GM23338 (cell line): Measurements from ENCODE around the gene DTNBP1. TPM values are rescaled to one million over a fixed set of nuclear protein-coding genes. Genes with fewer than 3 reads are reported as not detected.
A peak's percentile ranks its signal among the peaks of the same experiment; 100 is the strongest.

Experiments
- ATAC-seq: fragments of 200-7000 bp; cut with Tn5 transposase; 3 replicates; pipeline ENCODE4 v1.9.1; 2020
- DNase-seq: peaks from one replicate; pipeline ENCODE4 v3.0.0-alpha.2; 2015; ENCODE audit warnings: low spot score
- H2AFZ ChIP-seq: fragments of 200-600 bp; sonication (generic); 2 replicates; pipeline ENCODE4 v1.8.0; 2016; ENCODE audit warnings: antibody characterized with exemption, mild to moderate bottlenecking, moderate library complexity
- H3F3A ChIP-seq: fragments of 200-600 bp; sonication (generic); replicated peaks from 2 replicates; pipeline ENCODE4 v1.8.0; 2017; ENCODE audit warnings: antibody characterized with exemption, mixed run types, low read depth
- H3K27ac ChIP-seq: fragments of 200-600 bp; sonication (generic); 2 replicates; pipeline ENCODE4 v1.6.1; 2016; ENCODE audit warnings: low read depth
- H3K27me3 ChIP-seq: fragments of 200-600 bp; sonication (generic); 2 replicates; pipeline ENCODE4 v1.8.0; 2016; ENCODE audit warnings: mild to moderate bottlenecking, mixed run types, moderate library complexity; ENCODE audit not compliant: insufficient read depth
- H3K36me3 ChIP-seq: fragments of 200-600 bp; sonication (generic); 2 replicates; pipeline ENCODE4 v1.8.0; 2016; ENCODE audit warnings: mild to moderate bottlenecking; ENCODE audit not compliant: insufficient read depth
- H3K4me1 ChIP-seq: fragments of 200-600 bp; sonication (generic); 2 replicates; pipeline ENCODE4 v1.8.0; 2016; ENCODE audit warnings: mild to moderate bottlenecking, moderate library complexity; ENCODE audit not compliant: insufficient read depth
- H3K4me2 ChIP-seq: fragments of 200-600 bp; sonication (generic); 2 replicates; pipeline ENCODE4 v1.7.1; 2017; ENCODE audit warnings: mixed run types
- H3K4me3 ChIP-seq: fragments of 200-600 bp; sonication (generic); 2 replicates; pipeline ENCODE4 v1.6.1; 2016; ENCODE audit warnings: mixed run types
- H3K79me2 ChIP-seq: fragments of 200-600 bp; sonication (generic); replicated peaks from 2 replicates; pipeline ENCODE4 v1.8.0; 2017; ENCODE audit warnings: mild to moderate bottlenecking; ENCODE audit not compliant: insufficient read depth
- H3K9me2 ChIP-seq: fragments of 200-600 bp; sonication (generic); 2 replicates; pipeline ENCODE4 v1.8.0; 2017; ENCODE audit not compliant: insufficient read depth
- H4K20me1 ChIP-seq: fragments of 200-600 bp; sonication (generic); replicated peaks from 2 replicates; pipeline ENCODE4 v1.8.0; 2017; ENCODE audit warnings: mild to moderate bottlenecking; ENCODE audit not compliant: insufficient read depth
- H3K27ac Mint-ChIP-seq: 2 replicates; pipeline ENCODE4 v1.8.0; 2020; ENCODE audit warnings: inconsistent platforms, mild to moderate bottlenecking, moderate library complexity, mixed read lengths
- H3K27me3 Mint-ChIP-seq: 3 replicates; pipeline ENCODE4 v1.8.0; 2022; ENCODE audit warnings: low read depth, mild to moderate bottlenecking, moderate library complexity, mixed read lengths, inconsistent platforms; ENCODE audit not compliant: insufficient read depth, poor library complexity
- H3K36me3 Mint-ChIP-seq: 3 replicates; pipeline ENCODE4 v1.8.0; 2021; ENCODE audit warnings: low read depth, mild to moderate bottlenecking, inconsistent platforms, moderate library complexity, mixed read lengths
- H3K4me1 Mint-ChIP-seq: 3 replicates; pipeline ENCODE4 v1.8.0; 2020; ENCODE audit warnings: mild to moderate bottlenecking, inconsistent platforms, mixed read lengths
- H3K4me3 Mint-ChIP-seq: 3 replicates; pipeline ENCODE4 v1.8.0; 2021; ENCODE audit warnings: moderate library complexity, mild to moderate bottlenecking, inconsistent platforms, mixed read lengths
- H3K9me3 Mint-ChIP-seq: 3 replicates; pipeline ENCODE4 v1.8.0; 2020; ENCODE audit warnings: moderate library complexity, mild to moderate bottlenecking, inconsistent platforms, mixed read lengths
- CREB1 ChIP-seq: fragments of 250-450 bp; sonication (Bioruptor Pico); IDR thresholded peaks from 2 replicates; pipeline ENCODE4 v1.5.0; 2020; ENCODE audit warnings: low read depth, mild to moderate bottlenecking, moderate library complexity
- EZH2phosphoT487 ChIP-seq: fragments of 200-600 bp; sonication (generic); IDR thresholded peaks from one replicate; pipeline ENCODE4 v1.8.1; 2018; ENCODE audit warnings: antibody characterized with exemption; ENCODE audit not compliant: unreplicated experiment
- JUNB ChIP-seq: IDR thresholded peaks from one replicate; pipeline ENCODE4 v1.6.1; 2016; ENCODE audit warnings: antibody characterized with exemption; ENCODE audit not compliant: unreplicated experiment
- NANOG ChIP-seq: IDR thresholded peaks from 2 replicates; pipeline ENCODE4 v1.6.1; 2016; ENCODE audit warnings: antibody characterized with exemption, borderline replicate concordance
- POLR2AphosphoS5 ChIP-seq: IDR thresholded peaks from 2 replicates; pipeline ENCODE4 v1.6.1; 2016; ENCODE audit warnings: antibody characterized with exemption, low read depth
- ZNF114 ChIP-seq: fragments of 250-450 bp; sonication (Bioruptor Pico); IDR thresholded peaks from 2 replicates; pipeline ENCODE4 v1.5.0; 2020; ENCODE audit warnings: mild to moderate bottlenecking, moderate library complexity
- ZNF331 ChIP-seq: fragments of 250-450 bp; sonication (Bioruptor Pico); IDR thresholded peaks from 2 replicates; pipeline ENCODE4 v1.5.0; 2020; ENCODE audit warnings: low read depth, mild to moderate bottlenecking, moderate library complexity
- polyA plus RNA-seq: library from polyadenylated mRNA; unstranded; fragments of >200 nt; fragmentation: Nextera tagmentation; extraction: Ambion mirVana; gene quantifications from 2 replicates; pipeline ENCODE4 v1.2.1, GENCODE V29; 2016
- total RNA-seq: library from RNA; depleted of rRNA; stranded (reverse); fragments of >200 nt; shearing (Covaris generic); gene quantifications from 2 replicates; pipeline ENCODE4 v1.2.3, GENCODE V29; 2014
- TF ChIP-seq, protein P1 (sequence below): IDR thresholded peaks from one replicate; pipeline ENCODE4 v1.6.1; 2018; ENCODE audit warnings: antibody characterized with exemption; ENCODE audit not compliant: unreplicated experiment
- TF ChIP-seq, protein P2 (sequence below), 2 experiments: fragments of 200-600 bp in 1 of 2; sonication (generic) in 1 of 2; conservative IDR thresholded peaks; 2 replicates each; pipeline versions ENCODE4 v1.5.1 to v1.6.1; 2016 to 2017; ENCODE audit warnings: antibody characterized with exemption in 2 of 2, low read depth in 2 of 2, mild to moderate bottlenecking in 2 of 2, moderate library complexity in 1 of 2
- TF ChIP-seq, protein P3 (sequence below): fragments of 250-450 bp; sonication (Bioruptor Pico); IDR thresholded peaks from 2 replicates; pipeline ENCODE4 v1.5.0; 2020; ENCODE audit warnings: mild to moderate bottlenecking, moderate library complexity

Gene DTNBP1
- total and polyA plus RNA-seq, 2 experiments from 2014 or later: 12.1 to 20.1 TPM

DNA sequence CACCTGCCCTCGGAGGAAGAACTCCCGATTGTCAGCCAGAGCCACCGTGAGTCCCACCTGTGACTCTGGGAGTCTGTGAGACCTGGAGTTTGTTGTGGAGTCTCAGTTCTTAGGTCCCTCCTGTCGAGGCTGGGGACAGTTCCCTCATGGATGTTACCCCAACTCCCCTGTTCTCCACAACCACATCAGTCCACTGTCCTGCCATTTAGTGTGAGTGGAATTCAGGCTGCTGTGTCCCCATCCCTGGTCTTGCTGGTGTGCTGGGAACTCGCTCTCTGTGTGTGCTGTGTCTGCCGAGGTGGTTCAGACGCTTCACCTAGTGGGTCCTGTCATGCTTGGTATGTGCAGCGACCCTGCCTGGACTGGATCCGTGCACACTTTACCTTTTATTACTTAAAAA is 163.2 kb downstream of the DTNBP1 start (continued):
- TF ChIP-seq, protein P1, sequence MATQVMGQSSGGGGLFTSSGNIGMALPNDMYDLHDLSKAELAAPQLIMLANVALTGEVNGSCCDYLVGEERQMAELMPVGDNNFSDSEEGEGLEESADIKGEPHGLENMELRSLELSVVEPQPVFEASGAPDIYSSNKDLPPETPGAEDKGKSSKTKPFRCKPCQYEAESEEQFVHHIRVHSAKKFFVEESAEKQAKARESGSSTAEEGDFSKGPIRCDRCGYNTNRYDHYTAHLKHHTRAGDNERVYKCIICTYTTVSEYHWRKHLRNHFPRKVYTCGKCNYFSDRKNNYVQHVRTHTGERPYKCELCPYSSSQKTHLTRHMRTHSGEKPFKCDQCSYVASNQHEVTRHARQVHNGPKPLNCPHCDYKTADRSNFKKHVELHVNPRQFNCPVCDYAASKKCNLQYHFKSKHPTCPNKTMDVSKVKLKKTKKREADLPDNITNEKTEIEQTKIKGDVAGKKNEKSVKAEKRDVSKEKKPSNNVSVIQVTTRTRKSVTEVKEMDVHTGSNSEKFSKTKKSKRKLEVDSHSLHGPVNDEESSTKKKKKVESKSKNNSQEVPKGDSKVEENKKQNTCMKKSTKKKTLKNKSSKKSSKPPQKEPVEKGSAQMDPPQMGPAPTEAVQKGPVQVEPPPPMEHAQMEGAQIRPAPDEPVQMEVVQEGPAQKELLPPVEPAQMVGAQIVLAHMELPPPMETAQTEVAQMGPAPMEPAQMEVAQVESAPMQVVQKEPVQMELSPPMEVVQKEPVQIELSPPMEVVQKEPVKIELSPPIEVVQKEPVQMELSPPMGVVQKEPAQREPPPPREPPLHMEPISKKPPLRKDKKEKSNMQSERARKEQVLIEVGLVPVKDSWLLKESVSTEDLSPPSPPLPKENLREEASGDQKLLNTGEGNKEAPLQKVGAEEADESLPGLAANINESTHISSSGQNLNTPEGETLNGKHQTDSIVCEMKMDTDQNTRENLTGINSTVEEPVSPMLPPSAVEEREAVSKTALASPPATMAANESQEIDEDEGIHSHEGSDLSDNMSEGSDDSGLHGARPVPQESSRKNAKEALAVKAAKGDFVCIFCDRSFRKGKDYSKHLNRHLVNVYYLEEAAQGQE: no peak
- no peak for TF ChIP-seq JUNB
- no peak for TF ChIP-seq CREB1 (CRISPR knock-in tag)
- TF ChIP-seq, protein P2, sequence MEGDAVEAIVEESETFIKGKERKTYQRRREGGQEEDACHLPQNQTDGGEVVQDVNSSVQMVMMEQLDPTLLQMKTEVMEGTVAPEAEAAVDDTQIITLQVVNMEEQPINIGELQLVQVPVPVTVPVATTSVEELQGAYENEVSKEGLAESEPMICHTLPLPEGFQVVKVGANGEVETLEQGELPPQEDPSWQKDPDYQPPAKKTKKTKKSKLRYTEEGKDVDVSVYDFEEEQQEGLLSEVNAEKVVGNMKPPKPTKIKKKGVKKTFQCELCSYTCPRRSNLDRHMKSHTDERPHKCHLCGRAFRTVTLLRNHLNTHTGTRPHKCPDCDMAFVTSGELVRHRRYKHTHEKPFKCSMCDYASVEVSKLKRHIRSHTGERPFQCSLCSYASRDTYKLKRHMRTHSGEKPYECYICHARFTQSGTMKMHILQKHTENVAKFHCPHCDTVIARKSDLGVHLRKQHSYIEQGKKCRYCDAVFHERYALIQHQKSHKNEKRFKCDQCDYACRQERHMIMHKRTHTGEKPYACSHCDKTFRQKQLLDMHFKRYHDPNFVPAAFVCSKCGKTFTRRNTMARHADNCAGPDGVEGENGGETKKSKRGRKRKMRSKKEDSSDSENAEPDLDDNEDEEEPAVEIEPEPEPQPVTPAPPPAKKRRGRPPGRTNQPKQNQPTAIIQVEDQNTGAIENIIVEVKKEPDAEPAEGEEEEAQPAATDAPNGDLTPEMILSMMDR (conservative IDR thresholded peaks at IDR 0.05; ENCODE audit: low read depth in 2 of 2): no peak
- no peak for TF ChIP-seq ZNF331

DNA sequence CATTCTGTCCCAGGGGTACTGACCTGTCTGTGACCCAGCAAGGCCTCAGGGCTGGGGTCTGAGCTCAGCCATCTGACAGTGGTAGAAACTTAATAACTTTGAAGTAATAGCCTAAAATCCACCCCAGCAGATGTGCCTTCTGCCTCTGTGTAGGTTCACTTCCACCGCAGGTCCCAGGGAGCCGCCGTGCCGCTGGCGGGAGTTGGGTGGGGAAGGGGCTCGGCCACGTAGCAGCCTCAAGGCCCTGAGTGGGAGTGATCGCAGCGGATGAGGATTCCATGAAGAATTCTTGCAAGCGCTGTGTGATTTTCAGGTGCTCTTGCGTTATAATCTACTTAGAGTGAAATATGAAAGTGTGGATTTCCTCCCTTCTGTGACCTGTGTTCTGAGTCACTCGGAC is 163.7 kb downstream of the DTNBP1 start:
- ATAC-seq (no peak), DNase-seq (no peak)
- 0 out of 2 replicates have a peak overlapping the region, but pooled peaks have one; percentile 45 for H3K27ac ChIP-seq
- peaks cover 69% of the 10 kb centered on the region for H3K27me3 Mint-ChIP-seq
- H3K36me3 Mint-ChIP-seq: peaks cover 98% of the 10 kb centered on the region
- H2AFZ ChIP-seq: no peak overlapping the region
- peaks cover 41% of the 10 kb centered on the region for H3F3A ChIP-seq
- H3K4me2 ChIP-seq: no peak overlapping the region
- H4K20me1 ChIP-seq: peaks cover 64% of the 10 kb centered on the region
- H3K9me2 ChIP-seq: no peaks in the 10 kb centered on the region
- no peak overlapping the region for H3K4me3 Mint-ChIP-seq
- H3K27ac Mint-ChIP-seq: no peak overlapping the region
- peaks cover 53% of the 10 kb centered on the region for H3K36me3 ChIP-seq
- H3K27me3 ChIP-seq: no peaks in the 10 kb centered on the region
- H3K79me2 ChIP-seq: peaks cover 99% of the 10 kb centered on the region
- no peak overlapping the region for H3K4me3 ChIP-seq
- H3K4me1 ChIP-seq: peaks cover 2% of the 10 kb centered on the region
- peaks cover 44% of the 10 kb centered on the region for H3K4me1 Mint-ChIP-seq
- 0 out of 3 replicates have a peak, but pooled peaks cover 3% of the 10 kb centered on the region for H3K9me3 Mint-ChIP-seq
- no peak for TF ChIP-seq CREB1 (CRISPR knock-in tag)
- no peak for TF ChIP-seq NANOG
- TF ChIP-seq, protein P3, sequence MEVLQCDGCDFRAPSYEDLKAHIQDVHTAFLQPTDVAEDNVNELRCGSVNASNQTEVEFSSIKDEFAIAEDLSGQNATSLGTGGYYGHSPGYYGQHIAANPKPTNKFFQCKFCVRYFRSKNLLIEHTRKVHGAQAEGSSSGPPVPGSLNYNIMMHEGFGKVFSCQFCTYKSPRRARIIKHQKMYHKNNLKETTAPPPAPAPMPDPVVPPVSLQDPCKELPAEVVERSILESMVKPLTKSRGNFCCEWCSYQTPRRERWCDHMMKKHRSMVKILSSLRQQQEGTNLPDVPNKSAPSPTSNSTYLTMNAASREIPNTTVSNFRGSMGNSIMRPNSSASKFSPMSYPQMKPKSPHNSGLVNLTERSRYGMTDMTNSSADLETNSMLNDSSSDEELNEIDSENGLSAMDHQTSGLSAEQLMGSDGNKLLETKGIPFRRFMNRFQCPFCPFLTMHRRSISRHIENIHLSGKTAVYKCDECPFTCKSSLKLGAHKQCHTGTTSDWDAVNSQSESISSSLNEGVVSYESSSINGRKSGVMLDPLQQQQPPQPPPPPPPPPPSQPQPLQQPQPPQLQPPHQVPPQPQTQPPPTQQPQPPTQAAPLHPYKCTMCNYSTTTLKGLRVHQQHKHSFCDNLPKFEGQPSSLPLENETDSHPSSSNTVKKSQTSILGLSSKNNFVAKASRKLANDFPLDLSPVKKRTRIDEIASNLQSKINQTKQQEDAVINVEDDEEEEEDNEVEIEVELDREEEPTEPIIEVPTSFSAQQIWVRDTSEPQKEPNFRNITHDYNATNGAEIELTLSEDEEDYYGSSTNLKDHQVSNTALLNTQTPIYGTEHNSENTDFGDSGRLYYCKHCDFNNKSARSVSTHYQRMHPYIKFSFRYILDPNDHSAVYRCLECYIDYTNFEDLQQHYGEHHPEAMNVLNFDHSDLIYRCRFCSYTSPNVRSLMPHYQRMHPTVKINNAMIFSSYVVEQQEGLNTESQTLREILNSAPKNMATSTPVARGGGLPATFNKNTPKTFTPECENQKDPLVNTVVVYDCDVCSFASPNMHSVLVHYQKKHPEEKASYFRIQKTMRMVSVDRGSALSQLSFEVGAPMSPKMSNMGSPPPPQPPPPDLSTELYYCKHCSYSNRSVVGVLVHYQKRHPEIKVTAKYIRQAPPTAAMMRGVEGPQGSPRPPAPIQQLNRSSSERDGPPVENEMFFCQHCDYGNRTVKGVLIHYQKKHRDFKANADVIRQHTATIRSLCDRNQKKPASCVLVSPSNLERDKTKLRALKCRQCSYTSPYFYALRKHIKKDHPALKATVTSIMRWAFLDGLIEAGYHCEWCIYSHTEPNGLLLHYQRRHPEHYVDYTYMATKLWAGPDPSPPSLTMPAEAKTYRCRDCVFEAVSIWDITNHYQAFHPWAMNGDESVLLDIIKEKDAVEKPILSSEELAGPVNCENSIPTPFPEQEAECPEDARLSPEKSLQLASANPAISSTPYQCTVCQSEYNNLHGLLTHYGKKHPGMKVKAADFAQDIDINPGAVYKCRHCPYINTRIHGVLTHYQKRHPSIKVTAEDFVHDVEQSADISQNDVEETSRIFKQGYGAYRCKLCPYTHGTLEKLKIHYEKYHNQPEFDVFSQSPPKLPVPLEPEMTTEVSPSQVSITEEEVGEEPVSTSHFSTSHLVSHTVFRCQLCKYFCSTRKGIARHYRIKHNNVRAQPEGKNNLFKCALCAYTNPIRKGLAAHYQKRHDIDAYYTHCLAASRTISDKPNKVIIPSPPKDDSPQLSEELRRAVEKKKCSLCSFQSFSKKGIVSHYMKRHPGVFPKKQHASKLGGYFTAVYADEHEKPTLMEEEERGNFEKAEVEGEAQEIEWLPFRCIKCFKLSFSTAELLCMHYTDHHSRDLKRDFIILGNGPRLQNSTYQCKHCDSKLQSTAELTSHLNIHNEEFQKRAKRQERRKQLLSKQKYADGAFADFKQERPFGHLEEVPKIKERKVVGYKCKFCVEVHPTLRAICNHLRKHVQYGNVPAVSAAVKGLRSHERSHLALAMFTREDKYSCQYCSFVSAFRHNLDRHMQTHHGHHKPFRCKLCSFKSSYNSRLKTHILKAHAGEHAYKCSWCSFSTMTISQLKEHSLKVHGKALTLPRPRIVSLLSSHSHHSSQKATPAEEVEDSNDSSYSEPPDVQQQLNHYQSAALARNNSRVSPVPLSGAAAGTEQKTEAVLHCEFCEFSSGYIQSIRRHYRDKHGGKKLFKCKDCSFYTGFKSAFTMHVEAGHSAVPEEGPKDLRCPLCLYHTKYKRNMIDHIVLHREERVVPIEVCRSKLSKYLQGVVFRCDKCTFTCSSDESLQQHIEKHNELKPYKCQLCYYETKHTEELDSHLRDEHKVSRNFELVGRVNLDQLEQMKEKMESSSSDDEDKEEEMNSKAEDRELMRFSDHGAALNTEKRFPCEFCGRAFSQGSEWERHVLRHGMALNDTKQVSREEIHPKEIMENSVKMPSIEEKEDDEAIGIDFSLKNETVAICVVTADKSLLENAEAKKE (CRISPR knock-in tag): no peak
- TF ChIP-seq, protein P1: no peak
- no peak for TF ChIP-seq POLR2AphosphoS5
- TF ChIP-seq ZNF114: no peak
- TF ChIP-seq EZH2phosphoT487: no peak
